HG03280 (cell line): ENCODE data around the gene STK32C.
"Not testable (repeated sequence)": the region's sequence is repeated elsewhere in the genome, so short reads cannot be mapped to it uniquely, and the experiment has no call there.

ENCODE experiments used
- ATAC-seq: cut with Tn5 transposase; IDR thresholded peaks from one replicate; pipeline ENCODE4 v1.9.1; 2021; ENCODE audit warnings: mild to moderate bottlenecking, moderate library complexity; ENCODE audit not compliant: unreplicated experiment

STK32C gene

DNA sequence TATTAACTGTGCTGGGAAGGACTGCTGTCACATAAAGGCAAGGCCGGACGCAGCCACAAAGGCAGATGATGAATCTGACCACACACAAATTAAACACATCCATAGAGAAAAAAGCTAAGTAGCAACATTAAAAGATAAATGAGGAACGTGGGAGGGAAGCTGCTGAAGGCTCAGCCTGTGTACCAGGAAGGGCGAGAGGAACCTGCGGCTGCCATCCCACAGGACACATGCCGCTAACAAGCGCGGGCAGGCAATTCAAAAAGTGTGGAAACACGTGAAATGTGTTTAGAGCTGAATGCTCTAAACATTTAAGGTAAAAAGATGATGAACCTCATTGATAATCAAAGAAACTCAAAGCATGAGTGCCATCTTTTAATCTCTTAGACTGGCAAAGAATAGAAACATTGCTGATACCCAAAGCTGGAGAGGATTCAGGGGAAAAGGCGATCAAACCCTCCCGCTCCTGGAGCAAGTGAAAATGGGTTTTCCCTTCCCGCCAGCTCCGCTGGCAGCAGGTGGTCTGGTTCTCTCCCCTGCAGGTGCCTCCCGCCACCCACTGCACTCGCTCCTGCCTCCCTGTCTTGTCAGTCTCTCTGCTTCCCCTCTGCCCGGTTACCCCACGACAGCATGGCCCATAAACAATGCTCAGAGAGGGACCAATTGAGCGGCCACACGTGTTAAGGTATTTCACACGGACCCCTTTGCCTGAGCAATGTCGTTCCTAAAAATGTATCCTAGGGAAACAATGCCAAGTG lies 4.2 kb downstream of the STK32C start:
- no peak for ATAC-seq

DNA sequence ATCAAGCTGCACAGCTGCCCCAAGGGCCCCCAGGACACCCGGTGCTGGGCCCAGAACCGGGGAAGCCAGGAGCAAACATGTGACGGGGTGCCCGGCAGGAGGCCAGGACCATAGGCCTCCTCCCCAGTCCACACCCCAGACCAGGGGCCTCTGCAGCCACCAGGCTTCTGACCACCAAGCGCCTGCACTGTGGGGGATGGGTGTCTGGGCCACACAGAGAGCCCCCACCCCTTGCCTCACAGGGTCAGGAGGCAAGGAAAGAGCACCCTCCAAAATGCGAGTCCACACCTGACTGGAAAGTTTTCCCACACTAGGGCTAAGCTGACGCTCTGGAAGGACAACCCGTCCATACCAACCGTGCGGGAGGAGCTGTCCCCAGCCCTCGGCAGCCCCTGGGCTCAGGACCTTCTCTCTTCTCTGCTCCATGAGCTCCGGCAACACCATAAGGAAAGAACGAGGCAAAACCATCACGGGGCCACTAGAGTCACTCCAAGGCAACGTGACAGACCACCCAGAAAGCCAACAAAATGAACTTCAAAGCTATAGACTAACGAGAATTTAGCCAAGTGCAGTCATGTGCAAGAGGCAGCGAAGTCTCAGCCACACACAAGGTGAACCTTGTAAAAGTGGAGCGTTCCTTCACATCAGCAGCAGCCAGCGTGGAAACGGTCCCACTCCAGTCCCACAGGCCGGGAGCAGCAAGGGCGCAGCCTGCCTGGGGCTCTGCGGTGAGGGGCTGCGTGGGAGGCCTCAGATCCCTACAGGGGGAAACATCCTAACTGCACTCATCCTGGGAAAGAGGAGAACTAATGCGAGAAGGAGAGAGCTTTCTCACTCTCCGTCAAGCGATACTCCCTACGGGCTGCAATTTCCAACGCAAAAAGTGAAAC lies 5.1 kb downstream of the STK32C start:
- ATAC-seq: no peak

DNA sequence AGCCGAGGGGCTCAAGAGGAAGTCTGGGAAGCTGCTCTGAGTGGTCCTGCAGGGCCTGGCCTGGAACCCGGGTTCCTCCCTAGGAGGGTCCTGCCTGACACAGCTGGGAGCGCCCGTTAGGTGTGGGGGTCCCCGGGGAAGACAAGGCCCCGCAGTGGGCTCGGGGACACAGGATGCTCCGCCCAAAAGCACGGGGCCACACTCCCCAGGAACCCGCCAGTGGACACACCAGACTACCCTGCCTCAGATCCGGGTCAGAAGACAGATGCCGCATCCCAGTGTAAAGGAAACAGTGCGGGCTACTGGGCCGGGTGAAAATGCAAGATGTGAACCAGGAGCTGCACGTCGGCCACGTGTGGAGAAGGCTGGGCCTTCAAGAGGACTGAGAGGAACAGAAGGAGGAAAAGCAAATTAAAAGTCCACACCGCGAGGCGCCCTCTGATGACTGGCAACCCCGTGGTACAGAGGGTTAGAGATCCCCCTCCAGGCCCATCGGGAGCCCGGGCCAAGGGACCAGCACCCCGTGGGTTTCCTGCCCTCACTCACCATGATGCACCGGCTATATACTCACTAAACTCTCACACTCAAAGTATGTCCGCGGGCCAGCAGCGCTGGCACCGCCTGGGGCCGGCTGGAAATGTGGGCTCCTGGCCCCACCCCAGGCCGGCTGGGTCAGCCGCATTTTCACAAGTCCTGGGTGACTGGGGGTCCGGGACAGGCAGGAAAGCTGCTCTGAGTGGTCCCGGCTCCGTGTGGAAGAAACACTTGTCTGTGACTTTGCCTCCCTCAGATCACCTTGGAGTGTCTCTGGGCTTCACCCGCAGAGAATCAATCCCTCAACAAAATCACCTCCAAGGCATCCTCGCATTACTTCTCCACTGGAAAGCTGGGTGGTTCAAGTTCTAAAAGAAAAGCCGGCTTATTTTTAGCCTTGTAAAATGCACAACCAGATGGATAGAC lies 6.1 kb downstream of the STK32C start:
- ATAC-seq: no peak

DNA sequence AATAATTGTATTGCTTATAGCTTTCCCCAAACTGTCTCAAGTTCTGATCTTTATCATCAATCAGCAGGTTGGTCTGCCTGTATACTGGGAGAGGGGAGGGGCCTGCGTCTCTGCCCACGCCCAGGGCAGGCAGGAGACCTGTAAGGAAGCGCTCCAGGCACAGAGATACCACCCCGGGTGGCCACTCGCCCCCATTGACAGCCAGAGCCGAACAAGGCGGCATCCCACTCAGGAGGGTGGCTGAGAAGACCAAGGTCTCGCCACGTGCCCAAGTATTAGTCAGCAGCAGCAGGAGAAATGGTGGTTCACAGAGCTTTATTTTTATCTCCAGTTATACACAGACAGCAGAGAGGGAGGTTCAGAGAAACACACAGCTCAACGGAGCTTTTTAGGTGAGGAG lies 7.2 kb downstream of the STK32C start:
- no peak for ATAC-seq

DNA sequence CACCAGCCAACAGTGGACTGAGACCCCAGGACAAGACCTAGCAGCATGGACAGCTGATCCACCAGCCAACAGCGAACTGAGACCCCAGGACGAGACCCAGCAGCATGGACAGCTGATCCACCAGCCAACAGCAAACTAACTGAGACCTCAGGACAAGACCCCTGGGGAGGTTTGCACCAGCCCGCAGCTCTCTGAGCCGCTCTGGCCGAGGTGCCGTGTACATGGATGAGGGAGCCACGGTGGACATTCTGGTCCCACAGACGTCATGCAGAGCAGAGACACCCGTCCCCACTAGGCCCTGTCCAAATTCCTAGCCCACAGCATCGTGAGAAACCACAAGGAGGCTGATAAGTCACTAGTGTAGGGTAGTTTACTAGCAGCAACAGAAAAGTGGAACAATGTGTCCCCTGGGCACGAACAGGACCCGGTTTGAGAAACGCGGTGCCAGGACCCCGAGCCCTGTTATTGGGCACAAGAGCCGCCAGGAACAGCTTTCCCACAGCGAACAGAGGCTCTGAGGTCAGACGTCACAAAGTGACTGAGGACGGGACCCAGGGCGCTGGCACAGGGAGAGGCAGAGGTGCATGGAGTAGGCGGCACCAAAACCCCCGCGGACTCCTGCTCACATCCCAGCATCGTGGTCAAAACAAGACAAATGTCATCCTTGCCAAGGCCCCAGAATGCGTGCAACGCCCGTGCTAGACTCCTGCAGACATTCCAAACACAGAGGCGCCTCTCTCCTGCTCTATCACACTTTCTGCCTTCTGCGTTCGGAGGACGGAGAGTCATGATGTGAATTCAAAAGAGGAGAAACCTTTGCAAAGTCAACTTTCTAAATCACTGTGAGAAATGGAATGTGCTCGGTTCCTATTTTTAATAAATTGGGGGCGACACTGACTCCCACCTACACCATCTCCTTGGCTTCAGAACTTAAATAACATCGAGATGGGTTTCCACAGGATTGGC lies 8.1 kb downstream of the STK32C start:
- no peak for ATAC-seq

DNA sequence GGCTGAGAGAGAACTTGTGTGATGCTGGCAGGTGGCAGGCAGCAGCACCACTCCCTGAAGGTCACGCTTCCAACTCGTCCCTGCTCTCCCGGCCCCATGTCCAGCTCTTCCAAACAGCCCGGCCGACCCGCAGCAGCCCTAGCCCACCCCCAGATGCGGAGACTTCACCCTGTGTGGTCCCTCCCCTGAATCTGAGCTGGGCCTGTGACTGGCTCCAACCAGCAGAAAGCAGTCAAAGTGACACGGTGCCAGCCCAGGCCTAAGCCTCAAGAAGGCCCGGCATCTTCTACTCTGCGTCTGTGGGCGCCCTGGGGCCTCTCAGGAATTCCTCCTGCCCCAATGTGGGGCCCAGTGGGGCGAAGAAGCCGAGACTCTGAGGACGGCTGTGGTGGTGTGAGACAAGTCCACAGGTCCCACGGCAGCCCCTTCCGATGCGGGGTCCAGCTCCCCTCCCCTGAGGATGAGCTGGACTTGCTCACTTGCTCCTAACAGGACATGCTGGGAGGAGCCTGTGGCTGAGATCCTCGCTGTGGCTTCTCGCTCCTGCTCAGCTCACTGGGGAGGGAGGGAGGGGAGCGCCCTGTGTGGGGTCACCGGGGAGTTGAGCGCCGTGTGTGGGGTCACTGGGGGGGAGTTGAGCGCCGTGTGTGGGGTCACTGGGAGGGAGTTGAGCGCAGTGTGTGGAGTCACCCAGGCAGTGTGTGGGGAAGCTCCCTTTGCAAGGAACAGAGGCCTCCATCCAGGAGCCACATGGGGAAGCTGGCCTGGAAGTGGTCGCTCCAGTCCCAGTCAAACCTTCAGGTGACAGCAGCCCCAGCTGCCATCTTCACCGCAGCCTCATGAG lies 9.5 kb downstream of the STK32C start:
- ATAC-seq: no peak

DNA sequence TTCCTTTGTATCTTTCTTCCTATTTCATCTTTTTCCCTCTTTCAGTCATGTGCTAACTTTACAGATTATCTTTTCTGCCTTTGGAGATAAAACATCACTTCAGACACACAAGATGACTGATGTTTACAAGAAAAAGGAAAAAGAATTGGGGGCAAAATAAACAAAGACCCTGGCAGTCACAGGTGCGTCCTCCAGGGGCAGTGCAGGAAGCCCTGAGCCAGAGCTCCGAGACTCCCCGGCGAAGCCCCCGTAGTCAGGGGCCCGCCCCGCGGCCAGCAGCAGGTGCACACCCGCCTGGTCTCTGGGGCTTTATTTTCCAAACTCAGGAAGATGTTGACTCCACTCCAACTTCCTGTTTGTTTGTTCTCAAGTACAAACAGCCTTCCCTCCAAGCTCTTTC lies 10.2 kb downstream of the STK32C start:
- ATAC-seq: no peak

DNA sequence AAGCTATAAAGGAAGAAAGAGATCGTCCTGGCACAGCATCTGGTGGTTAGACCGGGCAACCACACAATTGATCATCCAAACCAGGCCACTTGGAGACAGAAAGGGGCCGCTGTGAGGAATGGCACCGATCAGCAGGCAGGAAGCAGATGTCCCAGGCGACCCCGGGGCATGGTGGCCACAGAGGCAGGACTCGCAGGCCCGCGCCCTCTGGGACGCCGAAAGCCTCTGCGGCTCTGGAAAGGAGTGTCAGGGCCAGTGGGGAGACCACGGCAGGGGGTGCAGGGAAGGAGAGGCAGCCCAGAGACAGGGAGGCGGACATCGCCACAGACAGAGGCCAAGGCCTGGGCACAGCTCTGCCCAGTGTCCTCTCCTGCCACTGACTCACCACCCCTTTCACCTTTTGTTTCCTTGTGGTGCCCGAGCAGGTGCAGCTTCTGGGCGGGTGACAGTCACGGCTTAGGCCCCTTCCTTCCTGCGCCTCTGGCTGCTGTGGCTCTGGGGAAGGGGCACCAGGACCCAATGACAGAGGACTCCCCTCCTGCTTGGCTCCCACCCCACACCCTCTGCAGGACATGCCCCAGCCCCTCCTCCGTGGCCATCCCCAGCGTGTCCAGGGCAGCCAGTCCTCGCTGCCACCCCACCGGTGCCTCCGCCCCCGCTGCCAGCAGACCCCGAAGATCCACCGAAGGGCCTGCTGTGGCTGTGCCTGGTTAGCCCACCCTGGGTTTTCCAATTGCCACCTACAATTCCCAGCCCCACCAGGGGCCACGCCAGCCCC lies 10.9 kb downstream of the STK32C start:
- ATAC-seq: no peak

DNA sequence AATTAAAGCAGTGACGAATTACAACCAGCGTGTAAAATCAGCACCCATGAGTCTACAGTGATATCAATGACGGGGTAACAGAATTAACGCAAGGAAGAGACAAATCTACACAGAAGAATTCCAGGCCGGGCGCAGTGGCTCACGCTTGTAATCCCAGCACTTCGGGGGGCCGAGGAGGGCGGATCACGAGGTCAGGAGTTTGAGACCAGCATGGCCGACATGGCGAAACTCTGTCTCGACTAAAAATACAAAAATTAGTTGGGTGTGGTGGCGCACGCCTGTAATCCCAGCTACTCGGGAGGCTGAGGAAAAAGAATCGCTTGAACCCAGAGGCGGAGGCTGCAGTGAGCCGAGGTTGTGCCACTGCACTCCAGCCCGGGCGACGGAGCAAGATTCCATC lies 12.3 kb downstream of the STK32C start:
- not testable (repeated sequence) for ATAC-seq

DNA sequence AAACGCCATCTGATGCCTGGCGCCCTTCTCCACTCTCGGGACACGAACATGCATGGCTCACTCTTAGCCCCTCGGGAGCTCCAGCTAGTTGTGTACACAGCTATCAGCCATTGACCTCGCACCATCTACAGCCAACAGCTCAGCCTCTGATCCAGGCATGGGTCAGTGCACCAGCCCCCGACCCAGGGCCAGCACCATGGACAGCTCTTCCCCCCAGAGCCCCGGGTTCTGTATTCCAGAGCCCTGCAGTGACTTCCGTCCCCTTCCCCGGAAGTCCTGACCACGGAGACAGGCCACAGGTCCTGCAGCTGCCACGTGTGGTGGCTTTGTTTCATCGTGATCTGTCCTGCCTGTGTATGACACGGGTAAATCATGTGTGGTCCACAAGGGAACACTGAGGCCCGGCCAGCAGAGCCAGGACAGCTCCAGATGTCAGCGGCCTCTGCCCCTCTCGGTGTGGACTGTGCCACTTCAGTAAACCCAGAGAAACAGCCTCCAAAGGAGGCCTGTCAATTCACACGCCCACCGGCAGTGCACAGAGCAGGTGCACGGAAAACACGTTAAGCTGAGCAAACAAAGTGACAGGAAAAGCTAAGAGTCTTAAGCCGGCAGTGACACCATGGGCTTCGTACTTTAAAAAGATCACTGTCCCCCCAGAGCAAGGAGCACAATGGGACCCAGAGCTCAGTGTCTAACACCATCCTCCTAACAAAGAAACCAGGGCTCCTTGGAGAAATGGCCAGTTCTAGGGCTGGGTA lies 13.0 kb downstream of the STK32C start:
- no peak for ATAC-seq

DNA sequence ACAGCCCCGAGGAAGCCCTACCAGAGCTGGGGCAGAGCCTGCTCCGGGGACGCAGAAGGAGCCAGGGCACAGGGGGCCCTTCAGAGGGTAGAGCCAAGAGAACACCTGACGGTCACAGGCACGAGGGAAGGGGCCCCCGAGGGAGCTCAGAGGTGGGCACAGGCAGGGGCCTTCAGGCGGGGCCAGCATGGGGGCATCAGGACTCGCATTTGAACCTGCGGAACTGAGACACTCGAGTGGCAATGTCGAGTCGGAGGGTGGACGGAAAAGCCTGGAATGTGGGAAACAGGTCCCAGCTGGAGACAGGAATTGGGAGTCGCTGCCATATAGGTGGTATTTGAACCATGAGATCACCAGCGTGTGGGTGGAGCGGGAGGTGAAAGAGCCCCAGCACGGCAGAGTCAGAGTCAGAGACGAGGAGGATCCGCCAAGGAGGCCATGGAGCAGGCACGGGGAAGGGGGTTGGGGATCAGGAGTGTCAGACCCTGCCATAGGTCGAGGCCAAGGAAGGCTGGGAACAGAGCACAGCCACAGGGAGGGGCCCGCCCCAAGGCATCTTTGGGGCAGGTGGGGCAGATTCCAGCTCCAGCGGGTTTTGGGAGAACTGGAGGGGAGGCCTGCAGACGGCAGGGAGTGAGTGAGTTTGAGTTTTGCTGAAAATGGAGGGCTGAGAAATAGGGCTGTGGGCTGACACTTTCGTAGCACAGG lies 13.8 kb downstream of the STK32C start:
- no peak for ATAC-seq

DNA sequence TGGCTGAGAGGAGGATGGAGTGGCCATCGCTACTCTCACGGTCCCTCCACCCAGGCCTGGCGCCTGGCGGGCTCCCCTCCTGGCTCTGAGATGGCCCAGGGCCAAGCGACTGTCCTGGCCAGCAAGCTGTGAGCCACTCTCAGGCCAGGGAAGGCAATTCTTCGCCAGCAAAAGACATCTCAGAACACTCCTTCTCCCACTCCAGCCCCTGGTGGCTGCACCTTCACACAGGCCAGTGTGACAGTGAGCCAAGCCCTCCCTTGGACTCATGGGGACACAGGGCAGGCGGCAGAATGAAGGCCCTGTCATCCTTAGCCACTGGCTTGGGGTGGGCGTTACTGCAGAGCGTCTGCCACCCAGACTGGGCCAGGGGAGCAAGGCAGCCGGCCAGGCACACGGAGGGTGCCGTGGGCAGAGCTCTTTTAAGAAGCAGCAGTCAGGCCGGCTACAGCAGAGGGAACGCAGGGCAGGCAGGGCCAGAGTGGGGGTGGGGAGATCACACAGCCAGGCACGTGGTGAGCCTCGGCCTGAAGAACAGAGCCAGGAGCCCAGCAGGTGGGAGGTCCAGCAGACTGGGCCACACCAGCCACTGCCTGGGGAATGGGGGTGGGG lies 14.4 kb downstream of the STK32C start:
- ATAC-seq: no peak

DNA sequence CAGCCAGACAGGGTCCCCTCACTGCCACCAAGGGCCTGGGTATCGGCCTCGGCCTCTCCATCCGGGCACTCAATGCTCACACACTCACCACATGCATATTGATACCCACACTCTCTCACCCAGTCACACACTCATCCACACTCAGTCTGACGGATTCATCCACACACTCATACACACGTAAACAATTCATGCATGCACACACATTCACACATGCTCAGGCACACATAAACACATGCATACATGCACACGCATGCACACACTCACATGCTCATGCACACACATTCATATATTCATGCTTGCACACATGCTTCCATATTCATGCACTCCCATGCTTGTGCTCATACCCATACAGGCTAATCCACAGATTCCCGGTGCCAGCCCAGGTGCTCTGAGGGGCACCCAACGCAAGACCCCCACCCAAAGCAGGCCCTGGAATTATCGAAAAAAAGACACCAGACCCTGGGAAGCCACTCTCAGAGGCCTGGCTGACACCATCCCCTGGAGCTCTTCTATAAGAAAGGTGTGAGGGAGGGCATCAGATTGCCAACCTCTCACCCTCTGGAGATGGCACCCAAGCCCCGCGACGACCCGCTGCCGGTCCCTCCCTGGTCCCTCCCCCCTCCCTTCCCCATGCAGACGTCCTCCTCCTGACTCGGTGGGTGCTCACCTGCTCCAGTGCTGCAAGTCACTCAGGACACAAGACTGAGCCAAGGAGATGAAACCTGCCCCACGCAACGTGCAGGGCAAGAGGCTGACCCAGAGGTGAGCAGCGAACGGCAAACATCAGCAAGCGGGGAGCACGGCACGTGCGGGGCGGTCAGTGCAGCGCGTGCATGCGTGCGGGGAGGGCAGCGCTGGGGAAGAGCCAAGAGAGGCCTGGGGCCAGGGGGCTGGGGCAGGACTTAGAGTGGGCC lies 15.2 kb downstream of the STK32C start:
- ATAC-seq: no peak

DNA sequence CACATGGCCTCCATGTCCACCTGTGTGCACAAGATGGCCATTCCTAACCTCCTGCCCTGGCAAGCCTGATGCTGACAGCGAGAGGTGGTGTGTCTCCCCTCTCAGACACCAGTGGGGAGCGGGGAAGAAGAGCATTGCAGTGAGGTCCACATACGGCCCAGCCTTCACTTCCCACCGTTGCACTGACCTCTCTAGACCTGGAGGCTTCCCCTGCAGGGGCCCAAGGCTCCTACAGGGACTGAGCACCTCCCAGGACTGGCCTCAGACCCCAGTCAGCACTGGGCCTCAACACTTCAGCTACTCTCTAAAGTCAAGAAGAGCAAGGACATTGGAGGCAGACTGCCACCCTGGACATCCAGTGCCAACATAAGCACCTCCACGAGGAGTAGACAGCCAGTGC lies 15.9 kb downstream of the STK32C start:
- no peak for ATAC-seq

DNA sequence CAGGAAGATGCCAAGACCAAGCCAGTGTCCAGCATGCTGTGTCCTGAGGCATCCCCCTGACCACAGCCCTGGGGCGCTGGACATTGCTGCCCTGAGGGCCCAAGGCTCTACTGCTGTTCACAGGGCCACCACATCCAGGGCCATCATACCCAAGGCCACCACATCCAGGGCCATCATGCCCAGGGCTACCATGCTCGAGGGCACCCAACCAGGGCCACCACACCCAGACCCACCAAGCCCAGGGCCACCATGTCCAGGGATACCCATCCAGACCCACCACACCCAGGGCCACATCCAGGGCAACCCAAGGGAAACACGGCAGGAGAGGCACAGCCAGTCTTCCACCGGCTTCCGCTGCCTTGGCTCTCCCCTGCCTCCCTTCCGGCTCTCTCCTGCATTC lies 17.1 kb downstream of the STK32C start:
- ATAC-seq: no peak
